Mesendoderm (in vitro differentiated cells): Measurements from ENCODE around the gene SUGT1.
"Not testable (repeated sequence)": the region's sequence is repeated elsewhere in the genome, so short reads cannot be mapped to it uniquely, and the experiment has no call there.

ENCODE experiments used
- DNase-seq: peaks from one replicate; pipeline ENCODE4 v3.0.0; 2013
- H2AK5ac ChIP-seq: 2 replicates; pipeline ENCODE4 v1.6.1; 2013; ENCODE audit warnings: low read length, inconsistent platforms
- H2BK120ac ChIP-seq: 2 replicates; pipeline ENCODE4 v1.6.1; 2013; ENCODE audit warnings: low read depth, mild to moderate bottlenecking, low read length, moderate library complexity, mixed read lengths
- H2BK15ac ChIP-seq: replicated peaks from 2 replicates; pipeline ENCODE4 v1.6.1; 2013; ENCODE audit warnings: low read depth, mild to moderate bottlenecking, moderate library complexity
- H2BK5ac ChIP-seq: 2 replicates; pipeline ENCODE4 v1.6.1; 2013; ENCODE audit warnings: low read length, inconsistent platforms
- H3K18ac ChIP-seq: 2 replicates; pipeline ENCODE4 v1.6.1; 2013; ENCODE audit warnings: mild to moderate bottlenecking, low read length, mixed read lengths
- H3K23ac ChIP-seq: one replicate; pipeline ENCODE4 v1.6.1; 2013; ENCODE audit warnings: low read length
- H3K27ac ChIP-seq: 2 replicates; pipeline ENCODE4 v1.5.1; 2013; ENCODE audit warnings: low read depth, mild to moderate bottlenecking, inconsistent platforms, low read length, moderate library complexity
- H3K27me3 ChIP-seq: 2 replicates; pipeline ENCODE4 v1.6.1; 2013; ENCODE audit warnings: low read length, control low read depth, mild to moderate bottlenecking, inconsistent platforms; ENCODE audit not compliant: insufficient read depth, poor library complexity
- H3K36me3 ChIP-seq: 2 replicates; pipeline ENCODE4 v1.6.1; 2013; ENCODE audit warnings: low read length, inconsistent platforms; ENCODE audit not compliant: control insufficient read depth, insufficient read depth
- H3K4ac ChIP-seq: one replicate; pipeline ENCODE4 v1.6.1; 2013; ENCODE audit warnings: low read depth, mild to moderate bottlenecking, low read length, moderate library complexity
- H3K4me1 ChIP-seq: 2 replicates; pipeline ENCODE4 v1.6.1; 2013; ENCODE audit warnings: low read depth, low read length, inconsistent platforms; ENCODE audit not compliant: control insufficient read depth
- H3K4me2 ChIP-seq: 2 replicates; pipeline ENCODE4 v1.6.1; 2013; ENCODE audit warnings: low read length
- H3K4me3 ChIP-seq: 2 replicates; pipeline ENCODE4 v1.5.1; 2013; ENCODE audit warnings: mild to moderate bottlenecking, low read length
- H3K56ac ChIP-seq: one replicate; pipeline ENCODE4 v1.6.1; 2013; ENCODE audit warnings: low read length
- H3K79me1 ChIP-seq: 2 replicates; pipeline ENCODE4 v1.6.1; 2013; ENCODE audit warnings: low read length, inconsistent platforms
- H3K79me2 ChIP-seq: 2 replicates; pipeline ENCODE4 v1.6.1; 2013; ENCODE audit warnings: mild to moderate bottlenecking, low read length; ENCODE audit not compliant: control insufficient read depth, insufficient read depth
- H3K9ac ChIP-seq: 2 replicates; pipeline ENCODE4 v1.6.1; 2013; ENCODE audit warnings: low read length, inconsistent platforms
- H4K5ac ChIP-seq: one replicate; pipeline ENCODE4 v1.6.1; 2013; ENCODE audit warnings: low read length
- H4K8ac ChIP-seq: one replicate; pipeline ENCODE4 v1.6.1; 2013; ENCODE audit warnings: low read depth, mild to moderate bottlenecking, control low read depth, low read length, moderate library complexity
- WGBS: extraction: QIAGEN DNeasy Blood & Tissue Kit; methylation state at CpG from one replicate; pipeline ENCODE4 v1.1.7; 2013; ENCODE audit warnings: low lambda C conversion rate, missing lambda C conversion rate; ENCODE audit not compliant: insufficient coverage; ENCODE audit errors: extremely low coverage; 5-methylcytosine and 5-hydroxymethylcytosine counted together

The SUGT1 gene

DNA sequence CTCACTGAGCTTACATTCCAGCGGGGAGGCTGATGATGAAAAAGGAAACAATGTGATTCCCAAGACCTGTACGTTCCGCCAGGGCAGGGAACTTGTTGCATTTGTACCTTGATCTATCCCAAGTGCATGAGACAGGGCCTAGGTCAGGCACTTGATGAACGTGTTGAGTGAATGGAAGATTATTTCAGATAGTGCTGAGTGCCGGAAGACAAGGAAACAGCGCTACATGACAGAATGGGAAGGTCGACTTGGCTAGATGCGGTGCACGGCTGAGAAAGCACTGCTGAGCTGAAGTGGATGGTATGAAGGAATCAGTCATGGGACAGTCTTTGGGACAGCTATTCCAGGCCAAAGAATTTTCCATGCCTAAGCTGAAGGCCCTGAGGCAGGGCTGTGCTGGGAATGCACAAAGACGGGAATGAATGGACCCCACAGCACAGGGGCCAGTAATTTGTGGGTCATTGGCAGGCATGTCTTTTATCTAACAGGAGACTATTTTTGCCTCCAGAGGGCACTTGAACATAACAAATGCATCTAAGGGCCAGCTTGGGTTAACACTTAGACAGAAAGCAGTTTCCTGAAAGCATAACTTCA lies 43.5 kb upstream of the SUGT1 start:
- H3K4me2 ChIP-seq, result not testable (repeated sequence)
- DNase-seq, result peak; percentile 59
- no CpG with 5 or more reads among the region's 10 CpGs for WGBS

DNA sequence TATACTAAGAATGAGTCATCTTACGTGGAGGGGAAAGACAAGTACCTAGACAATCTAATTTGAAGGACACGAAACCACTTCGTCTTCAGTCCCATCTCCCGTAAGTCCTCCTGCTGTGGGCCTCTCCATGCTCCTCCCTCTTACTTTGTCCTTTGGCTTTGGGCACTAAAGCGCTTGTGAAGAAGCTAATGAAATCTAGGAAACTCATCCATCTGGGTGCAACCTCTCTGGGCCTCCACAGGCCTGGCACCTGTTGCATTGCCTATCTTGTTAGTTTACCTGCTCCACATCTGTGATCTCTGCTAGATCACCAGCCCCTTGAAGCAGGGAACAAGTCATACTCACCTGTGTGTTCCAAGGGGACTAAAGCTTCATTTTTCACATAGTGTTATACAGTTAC lies 42.5 kb upstream of the SUGT1 start:
- H2BK15ac ChIP-seq, H3K79me1 ChIP-seq, H3K18ac ChIP-seq, H3K79me2 ChIP-seq, H3K4me1 ChIP-seq, H3K9ac ChIP-seq, H3K27ac ChIP-seq, H2BK5ac ChIP-seq, H4K5ac ChIP-seq, H3K4ac ChIP-seq, H4K8ac ChIP-seq, H2BK120ac ChIP-seq, H3K4me2 ChIP-seq, H3K27me3 ChIP-seq, H3K36me3 ChIP-seq, H3K4me3 ChIP-seq, H3K56ac ChIP-seq, DNase-seq, H2AK5ac ChIP-seq, H3K23ac ChIP-seq: not testable (repeated sequence)
- no CpG with 5 or more reads among the region's 5 CpGs for WGBS

More for the DNA sequence above, 43.5 kb upstream of the SUGT1 start:
- H2AK5ac ChIP-seq, H3K27ac ChIP-seq, H3K27me3 ChIP-seq, H4K8ac ChIP-seq, H2BK5ac ChIP-seq, H3K36me3 ChIP-seq, H2BK120ac ChIP-seq, H3K18ac ChIP-seq, H3K79me1 ChIP-seq, H3K4me3 ChIP-seq, H3K56ac ChIP-seq, H3K4me1 ChIP-seq, H3K9ac ChIP-seq, H3K79me2 ChIP-seq, H2BK15ac ChIP-seq, H4K5ac ChIP-seq, H3K4ac ChIP-seq, H3K23ac ChIP-seq: not testable (repeated sequence)

DNA sequence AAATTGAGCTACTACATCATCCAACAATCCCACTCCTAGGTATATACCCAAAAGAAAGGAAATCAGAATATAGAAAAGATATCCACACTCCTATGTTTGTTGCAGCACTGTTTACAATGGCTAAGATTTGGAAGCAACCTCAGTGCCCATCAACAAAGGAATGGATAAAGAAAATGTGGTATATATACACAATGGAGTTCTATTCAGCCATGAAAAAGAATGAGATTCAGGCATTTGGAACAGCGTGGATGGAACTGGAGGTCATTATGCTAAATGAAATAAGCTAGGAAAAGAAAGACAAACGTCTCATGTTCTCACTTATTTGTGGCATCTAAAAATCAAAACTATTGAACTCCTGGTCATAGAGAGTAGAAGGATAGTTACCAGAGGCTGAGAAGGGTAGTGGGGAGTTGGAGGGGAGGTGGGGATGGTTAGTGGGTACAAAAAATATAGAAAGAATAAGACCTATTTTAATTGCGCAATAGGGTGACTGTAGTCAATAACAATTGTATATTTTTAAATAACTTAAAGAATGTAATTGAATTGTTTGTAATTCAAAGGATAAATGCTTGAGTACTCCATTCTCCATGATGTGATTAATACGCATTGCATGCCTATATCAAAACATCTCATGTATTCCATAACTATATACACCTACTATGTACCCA lies 37.4 kb upstream of the SUGT1 start:
- Histone ChIP-seq H3K4me2 (no peak overlapping the region), H3K18ac (no peak overlapping the region), H3K36me3 (no peaks in the 10 kb centered on the region), H3K4me3 (no peak overlapping the region), H4K8ac (no peak overlapping the region), H3K4ac (no peak overlapping the region), H4K5ac (no peak overlapping the region), H3K27me3 (no peaks in the 10 kb centered on the region), H2BK5ac (no peak overlapping the region), H3K4me1 (peaks cover 1% of the 10 kb centered on the region), H3K79me1 (peaks cover 3% of the 10 kb centered on the region), H3K23ac (no peak overlapping the region), H2AK5ac (no peak overlapping the region), H3K9ac (no peak overlapping the region), H3K27ac (no peak overlapping the region), H2BK15ac (no peak overlapping the region), H3K79me2 (no peaks in the 10 kb centered on the region), H3K56ac (no peak overlapping the region), H2BK120ac (no peak overlapping the region)
- no CpG with 5 or more reads among the region's 4 CpGs for WGBS
- no peak for DNase-seq

DNA sequence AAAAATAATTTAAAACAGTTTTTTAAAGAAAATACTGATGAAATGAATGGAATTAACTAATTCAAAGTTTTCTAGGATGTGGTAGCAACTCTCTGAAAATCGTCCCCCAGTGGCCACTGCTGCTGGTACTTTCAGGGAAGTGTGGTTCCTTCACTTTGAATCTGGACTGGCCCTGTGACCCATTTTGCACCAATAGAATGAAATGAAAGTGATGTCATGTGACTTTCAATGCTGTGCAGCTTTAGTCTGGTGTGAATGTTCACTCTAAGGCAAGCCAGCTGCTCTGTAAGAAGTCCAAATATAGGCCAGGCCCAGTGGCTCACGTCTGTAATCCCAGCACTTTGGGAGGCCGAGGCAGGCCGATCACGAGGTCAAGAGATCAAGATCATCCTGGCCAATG lies 36.8 kb upstream of the SUGT1 start:
- Histone ChIP-seq H4K5ac (no peak overlapping the region), H3K56ac (no peak overlapping the region), H3K4me2 (no peak overlapping the region), H3K27ac (no peak overlapping the region), H3K4ac (no peak overlapping the region), H2AK5ac (no peak overlapping the region), H4K8ac (no peak overlapping the region), H3K18ac (no peak overlapping the region), H3K36me3 (no peaks in the 10 kb centered on the region), H3K4me3 (no peak overlapping the region), H3K9ac (no peak overlapping the region), H2BK120ac (no peak overlapping the region), H2BK15ac (no peak overlapping the region), H3K27me3 (no peaks in the 10 kb centered on the region), H3K79me2 (no peaks in the 10 kb centered on the region), H3K4me1 (peaks cover 1% of the 10 kb centered on the region), H2BK5ac (no peak overlapping the region), H3K79me1 (peaks cover 5% of the 10 kb centered on the region), H3K23ac (no peak overlapping the region)
- no CpG with 5 or more reads among the region's 5 CpGs for WGBS
- no peak for DNase-seq

DNA sequence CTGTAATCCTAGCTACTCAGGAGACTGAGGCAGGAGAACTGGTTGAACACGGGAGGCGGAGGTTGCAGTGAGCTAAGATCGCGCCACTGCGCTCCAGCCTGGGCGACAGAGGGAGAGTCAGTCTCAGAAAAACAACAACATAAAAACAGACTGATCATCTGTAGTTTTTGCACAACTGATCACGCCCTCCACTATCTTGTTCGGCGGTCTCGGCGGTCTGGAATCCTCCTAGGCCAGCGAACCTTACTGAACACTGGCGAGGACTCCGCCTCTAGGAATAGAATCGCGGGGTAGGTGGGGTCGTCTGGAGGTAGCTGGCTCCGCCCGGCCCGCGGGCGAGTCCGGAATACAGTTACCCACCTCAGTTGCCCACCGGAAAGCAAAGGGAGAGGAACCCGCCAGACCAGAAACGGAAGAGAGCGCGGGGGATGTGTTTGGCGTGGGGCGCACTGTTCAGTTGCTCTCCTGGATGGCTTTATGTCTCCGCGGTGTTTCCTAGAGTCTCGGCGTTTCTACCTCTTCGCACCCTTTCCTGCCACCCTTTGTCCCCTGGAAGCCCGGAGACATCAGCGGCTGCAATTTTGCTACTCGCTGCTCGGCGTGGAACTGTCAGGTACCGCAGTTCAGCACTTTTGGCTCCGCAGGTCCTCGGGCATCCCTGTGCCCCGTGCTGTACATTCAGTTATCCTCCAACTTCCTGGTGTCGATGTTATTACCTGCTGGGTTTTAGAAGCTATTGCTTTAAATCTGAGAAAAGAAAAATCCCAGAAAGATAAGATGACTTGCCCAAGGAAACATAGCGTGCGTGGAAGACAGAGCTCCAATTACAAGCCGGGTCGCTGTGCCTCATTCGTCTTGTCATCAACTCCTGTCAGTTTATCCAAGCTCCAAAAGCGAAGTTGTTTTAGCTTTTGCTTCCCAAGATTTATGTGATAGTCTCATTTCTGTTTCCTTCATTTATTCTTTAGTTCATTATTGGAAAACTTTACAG lies 35.3 kb upstream of the SUGT1 start:
- peak overlapping the region; percentile 92 for H3K56ac ChIP-seq
- H3K18ac ChIP-seq, result no peak overlapping the region
- no peak overlapping the region for H4K8ac ChIP-seq
- peak overlapping the region; percentile 97 for H3K4me3 ChIP-seq
- H2BK5ac ChIP-seq, result no peak overlapping the region
- H3K4me2 ChIP-seq, result peak overlapping the region; percentile 77
- no peak overlapping the region for H2BK120ac ChIP-seq
- no peak overlapping the region for H3K23ac ChIP-seq
- peaks cover 5% of the 10 kb centered on the region for H3K79me1 ChIP-seq
- H3K4me1 ChIP-seq, result peaks cover 1% of the 10 kb centered on the region
- WGBS, result no CpG with 5 or more reads among the region's 51 CpGs
- H2AK5ac ChIP-seq, result no peak overlapping the region
- no peaks in the 10 kb centered on the region for H3K27me3 ChIP-seq
- peak overlapping the region; percentile 89 for H3K9ac ChIP-seq
- no peak overlapping the region for H2BK15ac ChIP-seq
- H4K5ac ChIP-seq, result no peak overlapping the region
- no peaks in the 10 kb centered on the region for H3K79me2 ChIP-seq
- peak; percentile 92 for DNase-seq
- no peak overlapping the region for H3K27ac ChIP-seq
- no peak overlapping the region for H3K4ac ChIP-seq
- H3K36me3 ChIP-seq, result no peaks in the 10 kb centered on the region
